Bronchial epithelial cell (primary cell): ENCODE data around the gene INO80. TPM values are rescaled to one million over a fixed set of nuclear protein-coding genes. Genes with fewer than 3 reads are reported as not detected.

Source experiments
- DNase-seq: peaks from one replicate; pipeline ENCODE4 v3.0.0-alpha.2; 2010; ENCODE audit warnings: low read depth
- FAIRE-seq: peaks from 2 replicates; lab custom pipeline; 2011; peaks lifted over from hg19 to GRCh38; lab: Jason Lieb, UNC
- H3K27me3 ChIP-seq: 2 replicates; pipeline ENCODE4 v1.5.1; 2011; ENCODE audit warnings: low read length; ENCODE audit not compliant: control insufficient read depth, insufficient read depth
- H3K36me3 ChIP-seq: 2 replicates; pipeline ENCODE4 v1.5.1; 2011; ENCODE audit warnings: low read length; ENCODE audit not compliant: control insufficient read depth, insufficient read depth
- H3K4me3 ChIP-seq: 2 replicates; pipeline ENCODE4 v1.5.1; 2011; ENCODE audit warnings: mild to moderate bottlenecking, low read depth, low read length, control low read depth
- total RNA-seq: library from RNA; depleted of rRNA; stranded (reverse); fragments of >200 nt; gene quantifications from 2 replicates; pipeline ENCODE4 v1.2.1, GENCODE V29; 2014
- TF ChIP-seq, protein P1 (sequence below): IDR thresholded peaks from 2 replicates; pipeline ENCODE4 v1.5.1; 2011; ENCODE audit warnings: mild to moderate bottlenecking, moderate library complexity, low read length, control low read depth, inconsistent platforms; ENCODE audit not compliant: insufficient read depth, severe bottlenecking

The INO80 gene
- total RNA-seq, 1 donor from 2014 or later = 23.7 TPM

DNA sequence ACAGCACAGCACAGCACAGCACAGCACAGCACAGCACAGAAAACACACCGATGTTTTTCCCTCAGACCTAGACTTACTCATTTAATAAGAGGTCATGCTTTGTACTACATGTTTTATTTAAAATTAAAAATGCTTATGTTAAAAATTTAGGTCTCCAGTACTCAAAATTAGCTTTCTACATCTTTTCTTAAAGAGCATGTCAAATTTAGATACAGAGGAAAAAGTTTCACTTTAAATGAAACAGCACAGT, 84.1 kb downstream of the INO80 start:
- H3K36me3 ChIP-seq = peaks cover under 1% of the 10 kb centered on the region
- H3K27me3 ChIP-seq = no peaks in the 10 kb centered on the region
- TF ChIP-seq, protein P1, sequence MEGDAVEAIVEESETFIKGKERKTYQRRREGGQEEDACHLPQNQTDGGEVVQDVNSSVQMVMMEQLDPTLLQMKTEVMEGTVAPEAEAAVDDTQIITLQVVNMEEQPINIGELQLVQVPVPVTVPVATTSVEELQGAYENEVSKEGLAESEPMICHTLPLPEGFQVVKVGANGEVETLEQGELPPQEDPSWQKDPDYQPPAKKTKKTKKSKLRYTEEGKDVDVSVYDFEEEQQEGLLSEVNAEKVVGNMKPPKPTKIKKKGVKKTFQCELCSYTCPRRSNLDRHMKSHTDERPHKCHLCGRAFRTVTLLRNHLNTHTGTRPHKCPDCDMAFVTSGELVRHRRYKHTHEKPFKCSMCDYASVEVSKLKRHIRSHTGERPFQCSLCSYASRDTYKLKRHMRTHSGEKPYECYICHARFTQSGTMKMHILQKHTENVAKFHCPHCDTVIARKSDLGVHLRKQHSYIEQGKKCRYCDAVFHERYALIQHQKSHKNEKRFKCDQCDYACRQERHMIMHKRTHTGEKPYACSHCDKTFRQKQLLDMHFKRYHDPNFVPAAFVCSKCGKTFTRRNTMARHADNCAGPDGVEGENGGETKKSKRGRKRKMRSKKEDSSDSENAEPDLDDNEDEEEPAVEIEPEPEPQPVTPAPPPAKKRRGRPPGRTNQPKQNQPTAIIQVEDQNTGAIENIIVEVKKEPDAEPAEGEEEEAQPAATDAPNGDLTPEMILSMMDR = no peak
- no peak overlapping the region for H3K4me3 ChIP-seq
- no peak for DNase-seq
- no peak for FAIRE-seq

DNA sequence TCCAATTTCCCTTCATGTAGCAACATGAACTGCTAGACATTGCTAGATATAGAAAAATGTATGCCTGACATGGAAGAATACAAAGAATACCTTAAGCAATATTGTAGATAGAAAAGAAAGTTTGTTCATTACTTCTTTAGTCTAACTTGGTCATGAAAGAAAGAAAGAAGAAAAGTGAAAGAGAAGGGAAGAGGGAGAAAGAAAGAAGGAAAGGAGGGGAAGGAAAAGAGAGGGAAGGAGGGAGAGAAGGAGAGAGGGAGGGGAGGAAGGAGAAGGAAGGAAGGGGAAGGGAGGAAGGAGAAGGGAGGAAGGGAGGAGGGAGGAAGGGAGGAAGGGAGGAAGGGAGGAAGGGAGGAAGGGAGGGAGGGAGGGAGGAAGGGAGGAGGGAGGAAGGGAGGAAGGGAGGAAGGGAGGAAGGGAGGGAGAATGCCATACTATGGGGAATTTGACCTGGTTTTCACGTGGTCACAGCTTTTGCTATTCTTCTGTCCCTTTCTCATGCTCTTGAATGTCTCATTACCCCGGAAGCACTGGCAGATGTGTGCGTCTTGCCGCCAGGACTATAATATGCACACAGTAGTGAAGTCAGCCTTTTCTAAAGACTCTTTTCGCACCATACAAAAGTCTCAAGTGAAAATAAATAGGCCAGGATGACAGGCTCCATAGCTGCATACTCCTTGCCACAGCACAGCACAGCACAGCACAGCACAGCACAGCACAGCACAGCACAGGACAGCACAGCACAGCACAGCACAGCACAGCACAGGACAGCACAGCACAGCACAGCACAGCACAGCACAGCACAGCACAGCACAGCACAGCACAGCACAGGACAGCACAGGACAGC, 84.6 kb downstream of the INO80 start:
- FAIRE-seq = no peak
- TF ChIP-seq, protein P1 = no peak
- no peak for DNase-seq
- Histone ChIP-seq H3K27me3 (no peaks in the 10 kb centered on the region), H3K36me3 (peaks cover 5% of the 10 kb centered on the region), H3K4me3 (no peak overlapping the region)

DNA sequence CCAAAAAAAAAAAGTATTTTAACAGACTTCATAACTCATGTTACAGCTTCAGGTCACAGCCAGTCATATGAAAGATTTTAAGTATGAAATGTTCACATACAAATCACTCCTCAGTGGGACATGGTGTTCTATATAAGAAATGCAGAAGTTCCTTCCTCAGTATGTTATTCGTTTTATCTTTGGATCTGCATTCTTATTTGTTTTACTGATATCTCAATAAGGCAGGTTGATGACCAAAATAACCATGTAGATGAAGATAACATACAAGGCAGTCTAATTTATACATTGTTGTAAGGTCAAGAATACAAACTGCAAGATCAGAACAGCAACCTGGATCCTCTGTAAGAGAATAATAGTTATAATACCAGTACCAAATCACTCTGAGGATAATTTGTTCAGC, 87.2 kb downstream of the INO80 start:
- FAIRE-seq (no peak), DNase-seq (no peak)
- TF ChIP-seq, protein P1 = no peak
- H3K27me3 ChIP-seq = no peaks in the 10 kb centered on the region
- H3K36me3 ChIP-seq = peaks cover 5% of the 10 kb centered on the region
- no peak overlapping the region for H3K4me3 ChIP-seq

DNA sequence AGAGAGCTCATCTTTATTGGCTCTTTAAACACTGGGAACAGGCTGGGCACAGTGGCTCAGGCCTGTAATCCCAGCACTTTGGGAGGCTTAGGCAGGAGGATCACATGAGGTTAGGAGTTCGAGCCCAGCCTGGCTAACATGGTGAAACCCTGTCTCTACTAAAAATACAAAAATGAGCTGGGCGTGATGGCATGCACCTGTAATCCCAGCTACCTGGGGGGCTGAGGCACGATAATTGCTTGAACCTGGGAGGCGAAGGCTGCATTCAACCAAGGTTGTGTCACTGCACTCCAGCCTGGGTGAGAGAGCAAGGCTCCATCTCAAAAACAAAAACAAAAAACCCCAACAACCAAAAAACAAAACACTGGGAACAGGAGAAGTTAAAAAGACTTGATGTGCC, 90.7 kb downstream of the INO80 start:
- no peak overlapping the region for H3K4me3 ChIP-seq
- TF ChIP-seq, protein P1 = no peak
- FAIRE-seq (no peak), DNase-seq (no peak)
- H3K36me3 ChIP-seq = peaks cover 9% of the 10 kb centered on the region
- no peaks in the 10 kb centered on the region for H3K27me3 ChIP-seq

DNA sequence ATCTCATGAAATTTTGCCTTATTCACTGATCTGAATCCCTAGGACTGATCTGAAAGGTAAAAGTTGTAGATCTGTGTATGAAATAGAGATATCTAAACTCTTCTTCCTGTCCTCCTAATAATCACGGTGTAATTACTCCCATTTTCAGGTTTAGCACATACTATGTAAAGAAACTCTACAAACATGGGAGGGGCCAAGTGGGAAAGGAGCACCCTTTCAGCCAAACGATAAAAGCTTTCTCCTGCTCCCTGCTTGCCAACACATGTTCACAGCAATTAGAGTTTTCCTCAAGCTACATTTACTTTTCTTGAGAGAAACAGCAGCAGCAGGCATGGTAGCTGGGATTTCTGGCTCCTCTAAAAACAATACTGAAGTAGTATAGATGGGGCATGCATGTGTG, 91.2 kb downstream of the INO80 start:
- Histone ChIP-seq H3K36me3 (peaks cover 9% of the 10 kb centered on the region), H3K4me3 (no peak overlapping the region), H3K27me3 (no peaks in the 10 kb centered on the region)
- FAIRE-seq = no peak
- TF ChIP-seq, protein P1 = no peak
- no peak for DNase-seq

DNA sequence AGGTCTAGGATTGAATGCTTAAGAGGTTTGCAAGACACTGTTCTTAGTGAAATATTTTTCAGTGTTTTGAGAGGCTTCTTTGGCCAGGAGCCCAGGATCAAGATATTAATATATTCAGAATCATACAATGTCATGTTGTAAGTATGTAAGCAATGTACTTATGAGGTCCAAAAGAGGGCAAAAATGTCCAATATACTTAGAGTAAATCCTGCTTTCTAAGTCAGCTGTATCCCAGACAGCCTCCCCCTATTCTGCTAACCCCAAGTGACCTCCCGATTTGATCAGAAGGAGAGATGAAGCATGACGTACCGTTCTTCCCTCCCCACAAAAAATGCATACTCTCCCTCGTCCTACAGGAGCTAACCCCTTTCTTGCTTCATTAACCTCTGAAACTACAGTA, 91.9 kb downstream of the INO80 start:
- TF ChIP-seq, protein P1 = no peak
- DNase-seq (no peak), FAIRE-seq (no peak)
- H3K36me3 ChIP-seq = peaks cover 11% of the 10 kb centered on the region
- H3K4me3 ChIP-seq = no peak overlapping the region
- no peaks in the 10 kb centered on the region for H3K27me3 ChIP-seq
